NT2/D1 (cell line): ENCODE measurements around the gene OPHN1.

Experiments used
- SUZ12 ChIP-seq: IDR thresholded peaks from 2 replicates; pipeline ENCODE4 v1.6.1; 2011; ENCODE audit not compliant: insufficient read length, insufficient read depth; ENCODE audit errors: extremely low read depth
- ZNF274 ChIP-seq: IDR thresholded peaks from 2 replicates; pipeline ENCODE4 v1.6.1; 2011; ENCODE audit warnings: mild to moderate bottlenecking, low read depth, low read length

DNA sequence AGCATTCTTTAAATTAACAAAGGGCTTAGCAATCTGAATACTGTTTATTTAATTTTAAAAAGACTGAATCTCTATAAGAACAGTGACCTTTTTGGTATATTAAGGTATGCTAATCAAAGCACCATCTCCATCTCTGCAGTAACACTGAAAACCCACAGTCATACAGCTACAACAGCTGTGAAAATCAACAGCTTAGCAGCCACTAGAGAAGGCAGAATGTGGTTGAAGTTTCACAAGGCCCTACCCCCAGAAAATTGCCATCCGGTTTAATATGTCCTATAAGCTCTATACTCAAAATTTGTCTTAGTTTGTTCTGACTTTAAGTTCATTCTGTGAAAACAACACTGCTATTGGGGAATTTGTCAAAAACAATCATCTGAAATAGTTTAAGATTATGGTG is 128.7 kb downstream of the OPHN1 start:
- no peak for TF ChIP-seq ZNF274
- no peak for TF ChIP-seq SUZ12
